Measurements from ENCODE around the gene MOB3B.

MOB3B gene

GRCh38 chr9:27554712-27555111 is 25.1 kb upstream of the MOB3B start:
- no peak for TF ChIP-seq CTCF (IDR thresholded peaks at IDR 0.05)

- TF ChIP-seq CTCF (IDR thresholded peaks at IDR 0.05): no peak
Observed at GRCh38 chr9:27549196-27549755, 19.7 kb upstream of the MOB3B start.

- peak; percentile 48 for TF ChIP-seq CTCF (IDR thresholded peaks at IDR 0.05)
Observed at GRCh38 chr9:27548055-27548741, 18.6 kb upstream of the MOB3B start.

- TF ChIP-seq CTCF (IDR thresholded peaks at IDR 0.05): no peak
Observed at GRCh38 chr9:27545471-27545870, 15.9 kb upstream of the MOB3B start.

GRCh38 chr9:27542508-27542907 is 12.9 kb upstream of the MOB3B start:
- TF ChIP-seq CTCF (IDR thresholded peaks at IDR 0.05): no peak

- no peak for TF ChIP-seq CTCF (IDR thresholded peaks at IDR 0.05)
Observed at GRCh38 chr9:27541740-27542139, 12.1 kb upstream of the MOB3B start.

- TF ChIP-seq CTCF (IDR thresholded peaks at IDR 0.05): no peak
Observed at GRCh38 chr9:27540502-27540901, 10.9 kb upstream of the MOB3B start.
